Measurements from ENCODE around the gene SEL1L3. TPM values are rescaled to one million over a fixed set of nuclear protein-coding genes. Genes with fewer than 3 reads are reported as not detected.

SEL1L3 gene
- total RNA-seq, 8 experiments from 2014 or later: 1.5 to 45.1 (median 3.2) TPM

DNA sequence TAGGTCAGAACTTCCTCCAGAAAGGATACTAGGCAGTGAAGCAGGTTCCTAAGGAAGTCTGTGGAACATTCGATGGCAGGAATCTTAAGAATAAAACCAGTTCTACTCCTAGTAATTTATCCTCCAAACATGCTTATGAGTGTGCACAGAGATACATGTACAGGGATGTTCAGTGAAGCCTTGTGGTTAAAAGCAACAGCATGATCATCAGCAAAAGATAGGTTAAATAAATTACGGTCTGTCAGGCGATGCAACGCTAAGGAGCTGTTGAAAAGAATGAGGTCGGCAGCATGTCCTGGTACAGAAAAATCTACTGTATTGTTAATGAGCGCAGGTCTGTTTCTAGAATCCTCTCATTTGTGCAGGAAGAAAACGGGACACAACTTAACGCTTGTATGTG is 23.6 kb downstream of the SEL1L3 start:
- Histone ChIP-seq H3K4me3 (no peak overlapping the region), H3K4me1 (replicated peaks in 1 of 2) (peaks cover 12 to 16% of the 10 kb centered on the region in 2 donors), H3K27ac (no peak overlapping the region)
- 62 to 94% (median 84%) methylated on average over 2 to 8 of the region's 8 CpGs; no CpG with 5 or more reads in 1 of the 10 experiments for WGBS, 10 experiments
- ATAC-seq (replicated peaks in 6 of 8): peak in 5 of 8 experiments; percentile 26 to 59 (median 34)
- in situ Hi-C loops (cut with MboI; ENCODE audit: low pct_unique_long_range_greater_than_20kb in 2 of 9, low sequenced_read_pairs in 9 of 9, unreplicated experiment in 9 of 9): no loop called here

DNA sequence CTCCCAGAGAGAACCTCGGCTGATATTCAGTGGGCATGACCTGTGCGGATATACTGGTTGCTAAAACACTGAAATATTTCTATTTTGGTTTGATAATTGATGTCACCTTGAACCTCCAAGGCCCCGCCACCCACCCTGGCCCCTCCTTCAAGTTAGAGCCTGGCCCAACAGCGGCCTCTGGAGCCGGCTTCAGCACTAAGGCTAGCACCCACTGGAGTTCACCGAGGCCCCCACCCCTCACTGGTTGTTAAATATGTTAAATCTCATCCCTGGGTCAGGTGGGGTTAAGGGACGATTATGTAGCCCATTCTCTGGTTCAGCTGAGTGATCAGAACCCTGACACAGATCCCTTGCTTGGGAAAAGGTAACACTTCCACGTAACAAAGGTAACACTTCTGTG is 24.3 kb downstream of the SEL1L3 start:
- ATAC-seq (replicated peaks in 6 of 8): no peak
- no peak overlapping the region for H3K27ac ChIP-seq
- WGBS, 10 experiments: 20 to 100% (median 75%) methylated on average over 1 to 7 of the region's 8 CpGs; no CpG with 5 or more reads in 1 of the 10 experiments
- in situ Hi-C loops (cut with MboI; ENCODE audit: low pct_unique_long_range_greater_than_20kb in 2 of 9, low sequenced_read_pairs in 9 of 9, unreplicated experiment in 9 of 9): no loop called here
- no peak overlapping the region for H3K4me3 ChIP-seq
- peaks cover 12 to 20% of the 10 kb centered on the region in 2 donors for H3K4me1 ChIP-seq (replicated peaks in 1 of 2)

DNA sequence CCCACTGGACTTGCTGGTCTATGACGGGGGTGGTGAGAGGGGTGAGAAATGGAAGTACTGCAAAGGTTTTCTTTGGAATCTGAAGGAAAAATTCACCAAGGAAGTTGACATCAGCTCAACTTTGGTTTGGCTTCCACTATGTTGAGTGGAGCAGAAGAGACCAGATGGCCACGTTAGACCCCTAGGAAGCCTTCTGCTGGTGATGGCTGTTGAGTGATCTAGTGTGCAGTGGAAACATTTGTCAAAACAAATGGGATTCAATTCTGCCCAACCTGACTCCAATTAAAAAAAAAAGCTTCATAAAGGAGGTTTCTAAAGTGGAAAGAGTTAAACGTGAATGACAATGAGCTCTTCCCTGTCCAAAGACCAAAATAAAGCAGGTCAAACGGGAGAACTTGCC is 25.7 kb downstream of the SEL1L3 start:
- peaks cover 12 to 20% of the 10 kb centered on the region in 2 donors for H3K4me1 ChIP-seq (replicated peaks in 1 of 2)
- H3K27ac ChIP-seq: no peak overlapping the region
- ATAC-seq (replicated peaks in 6 of 8): no peak
- no peak overlapping the region for H3K4me3 ChIP-seq
- WGBS, 10 experiments: 46 to 100% (median 80%) methylated on average over 1 to 4 of the region's 4 CpGs; no CpG with 5 or more reads in 1 of the 10 experiments
- in situ Hi-C loops (cut with MboI; ENCODE audit: low pct_unique_long_range_greater_than_20kb in 2 of 9, low sequenced_read_pairs in 9 of 9, unreplicated experiment in 9 of 9): no loop called here

DNA sequence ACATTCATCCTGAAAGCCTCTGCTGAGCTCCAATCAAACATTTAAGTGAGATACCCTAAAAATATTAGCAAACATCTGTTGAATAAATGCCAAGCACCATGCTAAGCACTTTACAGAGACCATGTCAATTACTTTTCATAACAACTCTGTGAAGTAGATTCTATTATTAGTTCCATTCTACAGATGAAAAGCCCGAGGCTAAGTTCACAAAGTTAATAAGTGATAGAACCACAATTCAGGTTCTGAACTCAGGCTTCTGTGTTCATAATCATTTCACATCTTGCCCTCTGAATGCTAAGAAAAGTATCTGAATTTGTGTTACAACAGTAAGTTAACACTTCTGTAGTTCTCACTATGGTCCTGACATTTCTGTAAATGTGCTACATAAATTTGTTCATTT is 27.4 kb downstream of the SEL1L3 start:
- ATAC-seq (replicated peaks in 6 of 8): no peak
- WGBS, 10 experiments: 0 to 100% (median 60%) methylated on average over 1 of the region's 1 CpG; no CpG with 5 or more reads in 1 of the 10 experiments

DNA sequence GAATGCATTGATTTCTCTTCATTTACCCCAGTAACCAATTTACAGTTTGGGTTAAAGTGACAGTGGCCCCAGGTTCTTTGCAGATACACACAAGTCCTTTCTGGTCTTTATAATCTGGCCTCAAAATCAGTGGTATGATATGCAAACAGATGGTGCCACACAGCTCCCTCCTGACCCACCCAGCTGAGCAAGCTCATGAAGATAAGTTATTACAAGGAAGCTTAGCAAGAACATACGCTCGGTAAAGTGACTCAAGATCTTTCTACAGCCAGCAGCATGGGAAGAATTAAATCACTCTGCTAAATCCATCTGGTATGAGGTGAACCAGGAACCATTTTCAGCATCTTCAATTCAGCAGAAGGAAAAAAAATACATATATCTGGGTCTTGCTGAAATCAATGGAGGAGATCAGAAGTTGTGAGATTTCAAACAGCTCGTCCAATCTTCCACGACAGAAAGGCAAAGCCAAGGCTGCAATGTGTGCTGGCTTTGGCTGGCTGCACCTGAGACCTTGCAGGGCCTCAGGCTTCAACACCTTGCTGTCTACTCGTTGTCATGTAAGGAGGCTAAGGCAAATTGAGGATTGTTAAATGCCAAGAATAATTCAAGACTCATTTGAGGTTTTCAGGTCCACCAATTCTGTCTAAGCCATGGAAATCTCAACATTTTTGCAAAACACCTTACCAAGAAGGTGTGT is 28.2 kb downstream of the SEL1L3 start:
- WGBS, 10 experiments: 7 to 100% (median 86%) methylated on average over 1 to 5 of the region's 5 CpGs; no CpG with 5 or more reads in 1 of the 10 experiments
- Histone ChIP-seq H3K4me1 (replicated peaks in 1 of 2) (peaks cover 9 to 18% of the 10 kb centered on the region in 2 donors), H3K4me3 (no peak overlapping the region), H3K27ac (no peak overlapping the region)
- in situ Hi-C loops (cut with MboI; ENCODE audit: low pct_unique_long_range_greater_than_20kb in 2 of 9, low sequenced_read_pairs in 9 of 9, unreplicated experiment in 9 of 9): no loop called here
- peak in 2 of 8 experiments; percentile 38 to 66 for ATAC-seq (replicated peaks in 6 of 8)

More for the DNA sequence above, 27.4 kb downstream of the SEL1L3 start:
- H3K4me1 ChIP-seq (replicated peaks in 1 of 2): peaks cover 12 to 20% of the 10 kb centered on the region in 2 donors
- H3K4me3 ChIP-seq: no peak overlapping the region
- in situ Hi-C loops (cut with MboI; ENCODE audit: low pct_unique_long_range_greater_than_20kb in 2 of 9, low sequenced_read_pairs in 9 of 9, unreplicated experiment in 9 of 9): no loop called here
- no peak overlapping the region for H3K27ac ChIP-seq

DNA sequence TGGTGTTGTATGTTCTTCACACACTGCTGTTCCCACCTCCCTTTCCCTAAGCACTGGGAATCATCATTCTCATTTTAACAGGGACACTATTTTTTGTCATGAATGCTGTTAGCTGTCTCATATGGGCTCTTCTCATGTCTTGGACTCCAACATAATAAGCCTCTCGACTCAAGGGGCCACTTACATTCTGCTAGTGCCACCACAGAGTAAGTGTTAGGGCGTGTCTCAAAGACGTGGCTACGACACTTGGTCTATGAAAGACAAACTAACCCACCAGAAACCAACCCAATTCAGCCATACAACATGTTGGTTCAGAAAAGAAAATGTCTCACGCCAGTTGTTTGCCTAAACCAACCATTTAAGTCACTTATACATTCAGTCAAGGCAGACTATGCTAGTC is 32.2 kb downstream of the SEL1L3 start:
- ATAC-seq (replicated peaks in 6 of 8): no peak
- Histone ChIP-seq H3K4me1 (replicated peaks in 1 of 2) (peaks cover 0 to 8% of the 10 kb centered on the region in 2 donors), H3K4me3 (no peak overlapping the region), H3K27ac (no peak overlapping the region)
- in situ Hi-C loops (cut with MboI; ENCODE audit: low pct_unique_long_range_greater_than_20kb in 2 of 9, low sequenced_read_pairs in 9 of 9, unreplicated experiment in 9 of 9): no loop called here
- 0 to 100% (median 80%) methylated on average over 1 to 5 of the region's 5 CpGs; no CpG with 5 or more reads in 1 of the 10 experiments for WGBS, 10 experiments

DNA sequence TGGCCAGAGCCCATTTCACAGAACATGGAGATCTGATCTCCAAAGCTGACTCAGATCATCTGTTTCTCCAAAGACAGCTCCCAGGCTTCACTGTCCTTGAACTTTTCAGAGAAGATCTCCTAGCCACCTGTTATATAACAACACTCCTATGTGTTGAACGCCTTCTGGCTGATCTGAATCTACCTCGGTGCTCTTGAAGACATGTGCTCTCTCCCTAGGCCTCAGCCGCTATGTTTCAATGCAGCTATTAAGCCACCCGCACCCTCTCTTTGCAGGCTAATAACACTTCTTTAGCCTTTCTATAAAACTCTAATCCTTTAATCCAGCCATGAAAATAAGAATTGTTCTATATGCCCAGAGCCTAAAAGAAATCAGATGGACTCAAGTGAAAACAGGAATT is 34.9 kb downstream of the SEL1L3 start:
- no peak overlapping the region for H3K27ac ChIP-seq
- in situ Hi-C loops (cut with MboI; ENCODE audit: low pct_unique_long_range_greater_than_20kb in 2 of 9, low sequenced_read_pairs in 9 of 9, unreplicated experiment in 9 of 9): no loop called here
- no peaks in the 10 kb centered on the region for H3K4me1 ChIP-seq (replicated peaks in 1 of 2)
- no peak for ATAC-seq (replicated peaks in 6 of 8)
- no peak overlapping the region for H3K4me3 ChIP-seq
- 87 to 100% (median 100%) methylated on average over 1 to 4 of the region's 4 CpGs; no CpG with 5 or more reads in 3 of the 10 experiments for WGBS, 10 experiments

DNA sequence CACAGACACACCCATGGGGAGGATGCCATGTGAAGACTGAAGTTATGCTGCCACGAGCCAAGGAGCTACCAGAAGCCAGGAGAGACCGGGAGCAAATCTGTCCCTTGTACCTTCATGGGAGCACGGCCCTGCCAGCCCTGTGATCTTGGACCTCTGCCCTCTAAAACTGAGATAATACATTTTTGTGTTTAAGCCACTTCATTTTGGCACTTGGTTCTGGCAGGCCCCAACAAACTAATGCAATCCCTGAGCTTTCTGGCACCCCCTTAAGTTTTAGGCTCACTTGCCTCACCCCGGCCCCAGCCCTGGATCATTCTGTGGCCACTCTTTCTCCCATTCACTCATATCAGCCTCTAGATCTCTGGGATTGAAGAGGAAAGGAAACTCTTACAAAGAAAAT is 35.4 kb downstream of the SEL1L3 start:
- WGBS, 10 experiments: 53 to 100% (median 83%) methylated on average over 1 to 4 of the region's 4 CpGs; no CpG with 5 or more reads in 4 of the 10 experiments
- Histone ChIP-seq H3K4me3 (no peak overlapping the region), H3K27ac (no peak overlapping the region), H3K4me1 (replicated peaks in 1 of 2) (no peaks in the 10 kb centered on the region)
- in situ Hi-C loops (cut with MboI; ENCODE audit: low pct_unique_long_range_greater_than_20kb in 2 of 9, low sequenced_read_pairs in 9 of 9, unreplicated experiment in 9 of 9): no loop called here
- ATAC-seq (replicated peaks in 6 of 8): no peak

DNA sequence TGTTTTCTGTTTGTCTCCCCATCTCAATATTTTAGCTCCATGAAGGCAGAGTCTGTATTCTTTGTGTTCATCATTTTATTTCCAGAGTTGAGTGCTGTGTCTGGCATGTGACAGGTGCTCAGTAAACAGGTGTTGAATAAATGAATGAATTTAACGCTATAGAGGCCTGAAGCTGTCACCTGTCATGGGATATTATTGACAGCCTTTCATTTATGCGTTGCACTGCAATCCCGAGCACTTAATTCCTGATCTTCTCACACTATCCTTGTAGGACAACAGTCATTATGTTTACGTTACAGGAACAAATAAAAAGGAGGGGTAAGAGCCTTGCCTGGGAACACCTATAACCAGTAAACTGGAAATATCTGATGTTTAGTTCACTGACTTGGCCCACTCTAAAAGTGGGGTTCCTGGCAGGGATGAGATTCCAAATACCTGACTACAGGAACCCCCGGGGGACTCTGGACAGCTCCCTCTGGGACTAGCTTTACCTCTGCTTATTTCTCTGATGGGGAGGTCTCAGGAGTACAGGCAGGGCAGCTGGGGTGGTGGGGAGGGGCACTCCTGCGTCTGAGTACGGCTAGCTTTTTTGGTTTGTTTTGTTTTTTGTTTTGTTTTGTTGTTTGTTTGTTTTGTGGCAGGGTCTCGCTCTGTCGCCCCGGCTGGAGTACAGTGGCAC is 36.6 kb downstream of the SEL1L3 start:
- no peak overlapping the region for H3K27ac ChIP-seq
- no peaks in the 10 kb centered on the region for H3K4me1 ChIP-seq (replicated peaks in 1 of 2)
- in situ Hi-C loops (cut with MboI; ENCODE audit: low pct_unique_long_range_greater_than_20kb in 2 of 9, low sequenced_read_pairs in 9 of 9, unreplicated experiment in 9 of 9): no loop called here
- H3K4me3 ChIP-seq: no peak overlapping the region
- no peak for ATAC-seq (replicated peaks in 6 of 8)
- 50 to 100% (median 91%) methylated on average over 1 to 10 of the region's 10 CpGs; no CpG with 5 or more reads in 1 of the 10 experiments for WGBS, 10 experiments

DNA sequence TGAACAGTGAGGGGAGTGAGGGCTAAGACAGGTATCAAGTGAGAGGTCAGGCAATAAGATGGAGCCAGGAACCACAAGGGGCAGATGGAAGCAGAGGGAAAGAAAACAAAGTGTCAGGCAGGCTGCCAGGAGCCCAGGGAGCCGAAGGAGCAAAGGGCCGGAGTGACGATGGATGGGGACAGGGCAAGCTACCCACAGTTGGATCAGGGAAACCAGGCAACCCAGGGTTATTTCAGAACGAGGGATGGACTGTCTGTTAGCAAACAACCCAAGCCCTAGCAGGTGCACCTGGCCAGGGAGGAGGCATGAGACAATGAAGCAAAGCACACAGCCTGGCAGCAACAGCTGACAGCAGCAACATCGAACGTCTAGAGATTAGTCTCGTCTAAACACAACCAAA is 39.2 kb downstream of the SEL1L3 start:
- Histone ChIP-seq H3K27ac (no peak overlapping the region), H3K4me3 (no peak overlapping the region), H3K4me1 (replicated peaks in 1 of 2) (no peaks in the 10 kb centered on the region)
- ATAC-seq (replicated peaks in 6 of 8): peak in 1 of 8 experiments; percentile 66
- in situ Hi-C loops (cut with MboI; ENCODE audit: low pct_unique_long_range_greater_than_20kb in 2 of 9, low sequenced_read_pairs in 9 of 9, unreplicated experiment in 9 of 9): no loop called here
- 52 to 100% (median 79%) methylated on average over 1 to 7 of the region's 7 CpGs; no CpG with 5 or more reads in 1 of the 10 experiments for WGBS, 10 experiments

DNA sequence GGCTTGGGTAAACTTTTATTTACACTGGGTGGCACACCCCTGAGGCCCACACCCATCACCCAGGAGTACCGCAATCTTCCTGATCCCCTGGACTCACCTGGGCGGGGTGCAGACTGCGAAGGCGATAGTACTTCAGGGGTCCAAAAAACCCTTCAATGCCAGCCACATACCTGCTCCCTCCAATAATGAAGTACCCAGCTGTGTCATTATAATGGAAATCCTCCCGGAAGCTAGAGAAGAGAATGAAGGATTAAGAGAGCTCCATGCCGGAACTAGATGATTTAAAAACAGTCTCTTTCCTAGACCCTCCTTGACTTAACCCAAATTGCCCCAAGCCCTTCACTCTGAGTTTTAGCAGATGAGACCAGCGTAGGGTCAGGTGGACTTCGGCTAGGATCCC is 40.9 kb downstream of the SEL1L3 start:
- no peak for ATAC-seq (replicated peaks in 6 of 8)
- Histone ChIP-seq H3K4me1 (replicated peaks in 1 of 2) (no peaks in the 10 kb centered on the region), H3K27ac (no peak overlapping the region), H3K4me3 (no peak overlapping the region)
- WGBS, 10 experiments: 80 to 100% (median 83%) methylated on average over 1 to 7 of the region's 8 CpGs; no CpG with 5 or more reads in 1 of the 10 experiments
- in situ Hi-C loops (cut with MboI; ENCODE audit: low pct_unique_long_range_greater_than_20kb in 2 of 9, low sequenced_read_pairs in 9 of 9, unreplicated experiment in 9 of 9): no loop called here

DNA sequence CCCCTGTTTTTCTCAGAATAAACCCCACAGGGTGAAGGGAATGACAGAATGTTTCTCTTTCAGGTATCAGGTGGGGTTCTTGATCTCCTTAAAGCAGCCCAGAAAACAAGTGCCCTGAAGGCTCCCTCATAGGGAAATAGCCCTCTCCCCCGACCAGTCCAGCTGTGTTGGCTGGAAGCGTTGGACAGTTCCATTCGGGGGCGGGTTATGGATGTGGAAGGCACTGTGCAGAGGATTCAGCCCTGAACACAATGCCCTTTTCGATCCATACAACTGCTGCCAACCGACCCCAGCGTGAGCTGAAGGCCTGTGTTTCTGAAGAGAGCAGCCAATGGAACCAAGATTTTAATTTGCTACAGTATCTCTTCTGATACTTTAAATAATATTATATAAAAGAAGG is 41.5 kb downstream of the SEL1L3 start:
- ATAC-seq (replicated peaks in 6 of 8): no peak
- Histone ChIP-seq H3K4me1 (replicated peaks in 1 of 2) (no peaks in the 10 kb centered on the region), H3K4me3 (no peak overlapping the region), H3K27ac (no peak overlapping the region)
- WGBS, 10 experiments: 83 to 94% (median 88%) methylated on average over 2 to 6 of the region's 7 CpGs; no CpG with 5 or more reads in 6 of the 10 experiments
- in situ Hi-C loops (cut with MboI; ENCODE audit: low pct_unique_long_range_greater_than_20kb in 2 of 9, low sequenced_read_pairs in 9 of 9, unreplicated experiment in 9 of 9): no loop called here

DNA sequence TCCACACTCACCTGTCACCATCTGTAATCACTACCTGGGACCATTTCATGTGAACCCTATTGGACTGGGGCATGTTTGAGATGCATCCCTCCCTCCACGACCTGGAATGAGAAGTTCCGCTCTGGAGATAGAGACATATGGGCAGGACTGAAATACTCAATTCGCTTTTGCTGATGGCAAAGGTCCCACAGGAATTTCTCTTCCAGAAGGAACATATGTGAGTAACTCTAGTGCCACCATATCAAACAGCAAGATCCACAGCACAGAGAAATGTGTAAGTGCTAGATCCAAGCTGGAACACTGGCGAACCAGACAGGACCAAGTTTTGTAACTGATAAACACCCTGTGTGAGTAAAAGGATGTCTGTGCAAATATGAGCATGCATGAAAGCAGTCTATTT is 43.9 kb downstream of the SEL1L3 start:
- ATAC-seq (replicated peaks in 6 of 8): no peak
- Histone ChIP-seq H3K4me3 (no peak overlapping the region), H3K27ac (no peak overlapping the region), H3K4me1 (replicated peaks in 1 of 2) (peaks cover 9 to 11% of the 10 kb centered on the region in 2 donors)
- 17 to 90% (median 60%) methylated on average over 1 to 4 of the region's 4 CpGs; no CpG with 5 or more reads in 3 of the 10 experiments for WGBS, 10 experiments
- in situ Hi-C loops (cut with MboI; ENCODE audit: low pct_unique_long_range_greater_than_20kb in 2 of 9, low sequenced_read_pairs in 9 of 9, unreplicated experiment in 9 of 9): no loop called here

Measured in motor neuron (in vitro differentiated cells).